ENCODE measurements around the gene CCDC149. TPM values are rescaled to one million over a fixed set of nuclear protein-coding genes. Genes with fewer than 3 reads are reported as not detected.

The CCDC149 gene
- total and polyA plus RNA-seq, 5 experiments from 2014 or later = 0.21 TPM; not detected in 4

- ATAC-seq = no peak
- no peaks in the 10 kb centered on the region for H3K4me1 Mint-ChIP-seq
- POLR2A ChIA-PET = no interaction called here
- H3K27ac Mint-ChIP-seq = no peak overlapping the region
- peaks cover 0 to 11% (median 1%) of the 10 kb centered on the region in 5 donors for H3K27me3 Mint-ChIP-seq
- H3K9me3 Mint-ChIP-seq = peaks cover 0 to 2% (median 0%) of the 10 kb centered on the region in 9 donors
- H3K36me3 Mint-ChIP-seq = no peaks in the 10 kb centered on the region
- no peak for DNase-seq
- H3K4me3 Mint-ChIP-seq = no peak overlapping the region
Measured at GRCh38 chr4:24888475-24889344, 24.1 kb downstream of the CCDC149 start.

- no peak overlapping the region for H3K4me3 Mint-ChIP-seq
- peaks cover 0 to 11% (median 0%) of the 10 kb centered on the region in 5 donors for H3K27me3 Mint-ChIP-seq
Measured at GRCh38 chr4:24887881-24888430, 24.9 kb downstream of the CCDC149 start.

DNA sequence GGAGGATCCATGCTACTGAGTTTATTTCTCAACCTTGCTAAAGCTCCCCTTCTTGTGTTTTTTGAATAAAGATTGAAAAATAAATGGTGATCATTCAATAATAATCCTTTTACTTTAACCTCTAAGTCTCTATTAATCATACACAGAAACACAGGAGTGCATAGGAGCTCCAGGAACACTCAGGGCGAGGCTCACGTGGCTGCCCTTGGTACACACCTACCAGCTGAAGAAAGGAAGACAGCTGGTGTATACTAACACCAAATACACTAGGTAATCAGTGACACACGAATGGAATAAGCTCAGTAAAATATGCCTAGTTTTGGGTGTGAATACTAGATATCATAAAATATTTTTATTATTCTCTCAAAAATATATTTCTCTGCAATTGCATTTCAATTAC is 26.2 kb downstream of the CCDC149 start:
- Mint-ChIP-seq H3K27ac (no peak overlapping the region), H3K4me1 (no peaks in the 10 kb centered on the region), H3K36me3 (no peaks in the 10 kb centered on the region), H3K27me3 (peaks cover 0 to 11% (median 0%) of the 10 kb centered on the region in 5 donors), H3K9me3 (peaks cover 0 to 2% (median 0%) of the 10 kb centered on the region in 9 donors), H3K4me3 (no peak overlapping the region)
- ATAC-seq (no peak), DNase-seq (no peak)
- POLR2A ChIA-PET = no interaction called here

More at GRCh38 chr4:24887881-24888430, 24.9 kb downstream of the CCDC149 start:
- peaks cover 0 to 2% (median 0%) of the 10 kb centered on the region in 9 donors for H3K9me3 Mint-ChIP-seq
- no peaks in the 10 kb centered on the region for H3K4me1 Mint-ChIP-seq
- POLR2A ChIA-PET = no interaction called here
- no peak overlapping the region for H3K27ac Mint-ChIP-seq
- no peaks in the 10 kb centered on the region for H3K36me3 Mint-ChIP-seq
- no peak for DNase-seq
- ATAC-seq = no peak

GRCh38 chr4:24885342-24885741 is 27.5 kb downstream of the CCDC149 start:
- H3K9me3 Mint-ChIP-seq = no peaks in the 10 kb centered on the region
- H3K27me3 Mint-ChIP-seq = peaks cover 0 to 11% (median 0%) of the 10 kb centered on the region in 5 donors
- H3K4me3 Mint-ChIP-seq = no peak overlapping the region
- no peak overlapping the region for H3K27ac Mint-ChIP-seq
- ATAC-seq (no peak), DNase-seq (no peak)
- H3K4me1 Mint-ChIP-seq = no peaks in the 10 kb centered on the region
- POLR2A ChIA-PET = no interaction called here
- H3K36me3 Mint-ChIP-seq = no peaks in the 10 kb centered on the region

- Mint-ChIP-seq H3K36me3 (no peaks in the 10 kb centered on the region), H3K4me1 (no peaks in the 10 kb centered on the region), H3K9me3 (no peaks in the 10 kb centered on the region), H3K27ac (no peak overlapping the region), H3K4me3 (no peak overlapping the region), H3K27me3 (peaks cover 0 to 11% (median 0%) of the 10 kb centered on the region in 5 donors)
- POLR2A ChIA-PET = interaction anchor here (0.6 kb wide), 1 partner anchor 372 kb away, joined by 3 read pairs; no protein-coding TSS in a partner anchor
- DNase-seq (no peak), ATAC-seq (no peak)
Measured at GRCh38 chr4:24884902-24885301, 27.9 kb downstream of the CCDC149 start.

- Mint-ChIP-seq H3K4me3 (no peak overlapping the region), H3K9me3 (no peaks in the 10 kb centered on the region), H3K4me1 (no peaks in the 10 kb centered on the region), H3K27ac (no peak overlapping the region), H3K27me3 (peaks cover 0 to 4% (median 0%) of the 10 kb centered on the region in 5 donors), H3K36me3 (no peaks in the 10 kb centered on the region)
- no peak for DNase-seq
- ATAC-seq = no peak
- POLR2A ChIA-PET = no interaction called here
Measured at GRCh38 chr4:24881508-24882196, 31.2 kb downstream of the CCDC149 start.

DNA sequence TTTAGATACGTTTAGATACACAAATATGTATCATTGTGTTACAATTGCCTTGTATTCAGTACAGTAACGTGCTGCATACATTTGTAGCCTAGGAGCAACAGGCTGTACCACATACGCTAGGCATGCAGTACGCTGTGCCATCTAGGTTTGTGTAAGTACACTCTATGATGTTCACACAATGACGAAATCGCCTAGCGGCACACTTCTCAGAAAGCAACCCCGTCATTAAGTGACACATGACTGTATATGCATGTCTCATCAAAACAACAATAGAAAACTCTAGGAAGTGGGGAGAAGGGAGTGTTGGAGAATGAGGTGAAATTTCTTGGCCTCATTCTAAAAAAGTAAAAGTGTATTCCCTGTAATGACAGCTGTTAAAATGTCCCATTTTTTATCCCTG is 32.7 kb downstream of the CCDC149 start:
- Mint-ChIP-seq H3K9me3 (no peaks in the 10 kb centered on the region), H3K27me3 (peaks cover 0 to 7% (median 0%) of the 10 kb centered on the region in 5 donors), H3K4me3 (no peak overlapping the region), H3K27ac (no peak overlapping the region), H3K36me3 (no peaks in the 10 kb centered on the region), H3K4me1 (no peaks in the 10 kb centered on the region)
- ATAC-seq (no peak), DNase-seq (no peak)
- POLR2A ChIA-PET = no interaction called here

GRCh38 chr4:24878636-24879016 is 34.2 kb downstream of the CCDC149 start:
- Mint-ChIP-seq H3K9me3 (no peaks in the 10 kb centered on the region), H3K27me3 (peaks cover 0 to 7% (median 0%) of the 10 kb centered on the region in 5 donors), H3K36me3 (no peaks in the 10 kb centered on the region), H3K27ac (no peak overlapping the region), H3K4me1 (no peaks in the 10 kb centered on the region), H3K4me3 (no peak overlapping the region)
- ATAC-seq (no peak), DNase-seq (no peak)
- POLR2A ChIA-PET = no interaction called here

GRCh38 chr4:24877868-24878635 is 34.8 kb downstream of the CCDC149 start:
- POLR2A ChIA-PET = no interaction called here
- Mint-ChIP-seq H3K4me1 (no peaks in the 10 kb centered on the region), H3K4me3 (no peak overlapping the region), H3K27me3 (peaks cover 0 to 9% (median 0%) of the 10 kb centered on the region in 5 donors), H3K9me3 (no peaks in the 10 kb centered on the region), H3K36me3 (no peaks in the 10 kb centered on the region), H3K27ac (no peak overlapping the region)
- no peak for DNase-seq
- no peak for ATAC-seq

GRCh38 chr4:24876431-24876830 is 36.4 kb downstream of the CCDC149 start:
- Mint-ChIP-seq H3K9me3 (peaks cover 0 to 4% (median 0%) of the 10 kb centered on the region in 9 donors), H3K36me3 (no peaks in the 10 kb centered on the region), H3K4me3 (no peak overlapping the region), H3K27ac (no peak overlapping the region), H3K4me1 (no peaks in the 10 kb centered on the region), H3K27me3 (peaks cover 0 to 9% (median 0%) of the 10 kb centered on the region in 5 donors)
- POLR2A ChIA-PET = no interaction called here
- no peak for ATAC-seq
- DNase-seq = no peak

DNA sequence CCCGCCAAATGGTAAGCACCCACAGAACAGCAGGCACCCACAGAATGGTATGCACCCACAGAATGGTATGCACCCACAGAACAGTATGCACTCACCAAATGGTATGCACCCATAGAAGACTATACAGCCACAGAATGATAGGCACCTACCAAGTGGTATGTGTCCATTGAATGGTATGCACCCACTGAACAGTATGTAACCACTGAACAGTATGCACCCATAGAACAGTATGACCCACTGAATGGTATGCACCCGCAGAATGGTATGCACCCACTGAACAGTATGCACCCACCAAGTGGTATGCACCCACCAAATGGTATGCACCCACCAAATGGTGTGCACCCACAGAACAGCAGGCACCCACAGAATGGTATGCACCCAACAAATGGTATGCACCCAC is 40.1 kb downstream of the CCDC149 start:
- H3K27me3 Mint-ChIP-seq = peaks cover 0 to 15% (median 5%) of the 10 kb centered on the region in 5 donors
- H3K4me3 Mint-ChIP-seq = no peak overlapping the region
- no peaks in the 10 kb centered on the region for H3K36me3 Mint-ChIP-seq
- DNase-seq = no peak
- H3K9me3 Mint-ChIP-seq = peaks cover 0 to 4% (median 0%) of the 10 kb centered on the region in 9 donors
- POLR2A ChIA-PET = no interaction called here
- no peak overlapping the region for H3K27ac Mint-ChIP-seq
- H3K4me1 Mint-ChIP-seq = no peaks in the 10 kb centered on the region
- ATAC-seq = no peak

DNA sequence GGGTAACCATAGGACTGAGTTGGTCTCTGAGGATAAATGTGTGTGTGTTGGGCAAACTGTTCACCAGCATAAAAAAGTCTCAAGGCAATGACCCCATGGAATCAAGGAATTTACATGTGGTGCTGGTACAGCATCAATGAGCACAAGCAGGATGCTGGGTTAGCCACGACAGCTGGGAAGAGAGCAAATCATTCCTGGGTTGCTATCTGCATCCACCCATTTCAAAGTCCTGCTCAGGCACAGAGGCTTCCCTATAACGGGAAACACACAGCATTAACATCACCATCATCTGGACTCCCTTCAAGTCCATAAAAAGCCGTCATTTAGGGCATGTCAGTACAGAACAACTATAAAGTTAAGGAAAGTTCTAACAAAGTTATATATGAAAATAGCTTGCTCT is 41.6 kb downstream of the CCDC149 start:
- DNase-seq (no peak), ATAC-seq (no peak)
- Mint-ChIP-seq H3K4me1 (no peaks in the 10 kb centered on the region), H3K27ac (no peak overlapping the region), H3K4me3 (no peak overlapping the region), H3K9me3 (peaks cover 0 to 4% (median 0%) of the 10 kb centered on the region in 9 donors), H3K27me3 (peaks cover 0 to 10% (median 5%) of the 10 kb centered on the region in 5 donors), H3K36me3 (no peaks in the 10 kb centered on the region)
- POLR2A ChIA-PET = no interaction called here

Data from naive thymus-derived CD8-positive, alpha-beta T cell (primary cell).